GM04503 (cell line): ENCODE data around the gene IL16.
"Not testable (repeated sequence)": the region's sequence is repeated elsewhere in the genome, so short reads cannot be mapped to it uniquely, and the experiment has no call there.

Source experiments
- DNase-seq: peaks from one replicate; pipeline ENCODE4 v3.0.0-alpha.2; 2012; ENCODE audit warnings: low read depth

IL16 gene

GRCh38 chr15:81196576-81197254 lies at the start of gene IL16:
Gene IL16, plus strand, starts transcription at chr15:81196879. Its CDS starts 28,521 bp downstream, at chr15:81225400.
- DNase-seq: no peak

GRCh38 chr15:81151389-81151788 lies 45.3 kb upstream of the IL16 start:
- DNase-seq: no peak

- DNase-seq: no peak
Observed at GRCh38 chr15:81152339-81152738, 44.3 kb upstream of the IL16 start.

- no peak for DNase-seq
Observed at GRCh38 chr15:81152799-81153198, 43.9 kb upstream of the IL16 start.

- peak; percentile 29 for DNase-seq
Observed at GRCh38 chr15:81155375-81156218, 41.1 kb upstream of the IL16 start.

- DNase-seq: no peak
Observed at GRCh38 chr15:81156324-81156723, 40.4 kb upstream of the IL16 start.

- DNase-seq: no peak
Observed at GRCh38 chr15:81157195-81157938, 39.3 kb upstream of the IL16 start.

GRCh38 chr15:81157939-81158223 lies 38.8 kb upstream of the IL16 start:
- no peak for DNase-seq

GRCh38 chr15:81158561-81158960 lies 38.1 kb upstream of the IL16 start:
- not testable (repeated sequence) for DNase-seq

- DNase-seq: peak; percentile 53
Observed at GRCh38 chr15:81160312-81161159, 36.1 kb upstream of the IL16 start.

GRCh38 chr15:81161160-81161673 lies 35.5 kb upstream of the IL16 start:
- no peak for DNase-seq

GRCh38 chr15:81161851-81162250 lies 34.8 kb upstream of the IL16 start:
- no peak for DNase-seq

GRCh38 chr15:81163961-81164800 lies 32.5 kb upstream of the IL16 start:
- DNase-seq: peak; percentile 50

GRCh38 chr15:81165535-81165934 lies 31.1 kb upstream of the IL16 start:
- no peak for DNase-seq

- DNase-seq: no peak
Observed at GRCh38 chr15:81166636-81167305, 29.9 kb upstream of the IL16 start.

- DNase-seq: no peak
Observed at GRCh38 chr15:81168131-81168526, 28.6 kb upstream of the IL16 start.

- DNase-seq: no peak
Observed at GRCh38 chr15:81168644-81169043, 28.0 kb upstream of the IL16 start.

- no peak for DNase-seq
Observed at GRCh38 chr15:81170511-81170910, 26.2 kb upstream of the IL16 start.

- DNase-seq: no peak
Observed at GRCh38 chr15:81171286-81171685, 25.4 kb upstream of the IL16 start.

- DNase-seq: no peak
Observed at GRCh38 chr15:81174125-81174791, 22.4 kb upstream of the IL16 start.
